Fibroblast of lung (primary cell): ENCODE data around the gene C12orf54. TPM values are rescaled to one million over a fixed set of nuclear protein-coding genes. Genes with fewer than 3 reads are reported as not detected.

Experiments
- DNase-seq, 2 donors: peaks; one replicate each; pipeline versions ENCODE4 v3.0.0 to v3.0.0-alpha.2; 2010; ENCODE audit warnings: low read depth in 2 of 2
- H2AFZ ChIP-seq: 2 replicates; pipeline ENCODE4 v1.5.1; 2012; ENCODE audit warnings: low read length, control low read depth, inconsistent platforms
- H3K27ac ChIP-seq: 2 replicates; pipeline ENCODE4 v1.5.1; 2011; ENCODE audit warnings: low read length, control low read depth; ENCODE audit not compliant: insufficient read depth
- H3K27me3 ChIP-seq: 2 replicates; pipeline ENCODE4 v1.5.1; 2011; ENCODE audit warnings: mild to moderate bottlenecking, low read length; ENCODE audit not compliant: control insufficient read depth, insufficient read depth
- H3K36me3 ChIP-seq: 2 replicates; pipeline ENCODE4 v1.5.1; 2011; ENCODE audit warnings: low read length; ENCODE audit not compliant: control insufficient read depth, insufficient read depth
- H3K4me1 ChIP-seq: 2 replicates; pipeline ENCODE4 v1.5.1; 2011; ENCODE audit warnings: low read length; ENCODE audit not compliant: control insufficient read depth, insufficient read depth; ENCODE audit errors: extremely low read depth
- H3K4me2 ChIP-seq: 2 replicates; pipeline ENCODE4 v1.5.1; 2011; ENCODE audit warnings: low read length, control low read depth; ENCODE audit not compliant: insufficient read depth; ENCODE audit errors: extremely low read depth
- H3K4me3 ChIP-seq, 4 experiments: fragments of 200-600 bp in 1 of 4; sonication (generic) in 1 of 4; replicated peaks in 1 of 4; 2 replicates each; pipeline ENCODE4 v1.5.1; 2011 to 2016; ENCODE audit warnings: low read length in 4 of 4, low read depth in 3 of 4, mild to moderate bottlenecking in 3 of 4, control low read depth in 2 of 4, inconsistent platforms in 1 of 4, mixed read lengths in 1 of 4; ENCODE audit not compliant: insufficient read depth in 1 of 4; ENCODE audit errors: control extremely low read depth in 1 of 4
- H3K79me2 ChIP-seq: 2 replicates; pipeline ENCODE4 v1.5.1; 2012; ENCODE audit warnings: mild to moderate bottlenecking, low read length, inconsistent platforms; ENCODE audit not compliant: control insufficient read depth, insufficient read depth
- H3K9ac ChIP-seq: 2 replicates; pipeline ENCODE4 v1.5.1; 2011; ENCODE audit warnings: mild to moderate bottlenecking, low read length, control low read depth; ENCODE audit not compliant: insufficient read depth
- H3K9me3 ChIP-seq: 2 replicates; pipeline ENCODE4 v1.5.1; 2012; ENCODE audit warnings: low read depth, low read length; ENCODE audit not compliant: control insufficient read depth, insufficient read depth
- H4K20me1 ChIP-seq: 2 replicates; pipeline ENCODE4 v1.5.1; 2011; ENCODE audit warnings: low read length; ENCODE audit not compliant: control insufficient read depth, insufficient read depth; ENCODE audit errors: extremely low read depth
- EZH2 ChIP-seq: IDR thresholded peaks from 2 replicates; pipeline ENCODE4 v1.5.1; 2012; ENCODE audit warnings: low read length, control low read depth, mild to moderate bottlenecking; ENCODE audit errors: missing control alignments
- polyA plus RNA-seq, 2 donors: library from polyadenylated mRNA; depleted of rRNA in 1 of 2; stranded (reverse) in 1 of 2; unstranded in 1 of 2; fragments of >200 nt; gene quantifications; 2 replicates each; pipeline ENCODE4 v1.2.1, GENCODE V29; 2011 to 2012; ENCODE audit warnings: missing spikeins in 1 of 2
- total RNA-seq: library from RNA; depleted of rRNA; stranded (reverse); fragments of >200 nt; gene quantifications from 2 replicates; pipeline ENCODE4 v1.2.1, GENCODE V29; 2014
- TF ChIP-seq, protein P1 (sequence below), 2 donors: IDR thresholded peaks in 1 of 2; conservative IDR thresholded peaks in 1 of 2; 1 replicate in 1 of 2; 2 replicates in 1 of 2; pipeline ENCODE4 v1.5.1; 2011 to 2012; ENCODE audit warnings: low read length in 2 of 2, control low read depth in 1 of 2, inconsistent platforms in 1 of 2, low read depth in 1 of 2, mild to moderate bottlenecking in 1 of 2

C12orf54 gene
- total and polyA plus RNA-seq, 2 donors (not counting 1 experiment from before 2014, with no cell fraction given) = not detected

DNA sequence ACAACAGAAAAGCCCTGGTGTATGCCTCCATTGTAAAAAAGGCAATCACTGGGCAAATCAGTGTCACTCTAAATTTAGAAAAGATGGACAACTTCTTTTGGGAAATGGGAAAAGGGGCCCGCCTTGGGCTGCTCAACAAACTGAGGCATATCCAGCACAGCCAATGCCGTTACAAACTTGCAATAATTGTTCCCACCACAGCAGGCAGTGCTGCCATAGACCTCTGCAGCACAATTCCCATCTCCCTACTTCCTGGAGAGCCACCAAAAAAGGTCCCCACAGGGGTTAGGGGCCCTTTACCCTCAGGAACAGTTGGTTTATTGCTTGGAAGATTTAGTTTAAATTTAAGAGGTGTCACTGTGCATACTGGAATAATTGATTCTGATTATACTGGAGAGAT lies 26.7 kb downstream of the C12orf54 start:
- H3K79me2 ChIP-seq = no peaks in the 10 kb centered on the region
- H3K36me3 ChIP-seq = no peaks in the 10 kb centered on the region
- no peak overlapping the region for H3K9ac ChIP-seq
- no peaks in the 10 kb centered on the region for H4K20me1 ChIP-seq
- H2AFZ ChIP-seq = no peak overlapping the region
- H3K4me2 ChIP-seq = no peak overlapping the region
- TF ChIP-seq EZH2 = no peak
- TF ChIP-seq, protein P1, sequence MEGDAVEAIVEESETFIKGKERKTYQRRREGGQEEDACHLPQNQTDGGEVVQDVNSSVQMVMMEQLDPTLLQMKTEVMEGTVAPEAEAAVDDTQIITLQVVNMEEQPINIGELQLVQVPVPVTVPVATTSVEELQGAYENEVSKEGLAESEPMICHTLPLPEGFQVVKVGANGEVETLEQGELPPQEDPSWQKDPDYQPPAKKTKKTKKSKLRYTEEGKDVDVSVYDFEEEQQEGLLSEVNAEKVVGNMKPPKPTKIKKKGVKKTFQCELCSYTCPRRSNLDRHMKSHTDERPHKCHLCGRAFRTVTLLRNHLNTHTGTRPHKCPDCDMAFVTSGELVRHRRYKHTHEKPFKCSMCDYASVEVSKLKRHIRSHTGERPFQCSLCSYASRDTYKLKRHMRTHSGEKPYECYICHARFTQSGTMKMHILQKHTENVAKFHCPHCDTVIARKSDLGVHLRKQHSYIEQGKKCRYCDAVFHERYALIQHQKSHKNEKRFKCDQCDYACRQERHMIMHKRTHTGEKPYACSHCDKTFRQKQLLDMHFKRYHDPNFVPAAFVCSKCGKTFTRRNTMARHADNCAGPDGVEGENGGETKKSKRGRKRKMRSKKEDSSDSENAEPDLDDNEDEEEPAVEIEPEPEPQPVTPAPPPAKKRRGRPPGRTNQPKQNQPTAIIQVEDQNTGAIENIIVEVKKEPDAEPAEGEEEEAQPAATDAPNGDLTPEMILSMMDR (conservative IDR thresholded peaks at IDR 0.05 in 1 of 2, IDR thresholded peaks at IDR 0.05 in 1 of 2; ENCODE audit: low read depth in 1 of 2, low read length in 2 of 2) = no peak
- no peaks in the 10 kb centered on the region for H3K4me1 ChIP-seq
- H3K27ac ChIP-seq = no peak overlapping the region
- H3K9me3 ChIP-seq = no peaks in the 10 kb centered on the region
- DNase-seq = no peak
- no peak overlapping the region for H3K4me3 ChIP-seq
- no peaks in the 10 kb centered on the region for H3K27me3 ChIP-seq

DNA sequence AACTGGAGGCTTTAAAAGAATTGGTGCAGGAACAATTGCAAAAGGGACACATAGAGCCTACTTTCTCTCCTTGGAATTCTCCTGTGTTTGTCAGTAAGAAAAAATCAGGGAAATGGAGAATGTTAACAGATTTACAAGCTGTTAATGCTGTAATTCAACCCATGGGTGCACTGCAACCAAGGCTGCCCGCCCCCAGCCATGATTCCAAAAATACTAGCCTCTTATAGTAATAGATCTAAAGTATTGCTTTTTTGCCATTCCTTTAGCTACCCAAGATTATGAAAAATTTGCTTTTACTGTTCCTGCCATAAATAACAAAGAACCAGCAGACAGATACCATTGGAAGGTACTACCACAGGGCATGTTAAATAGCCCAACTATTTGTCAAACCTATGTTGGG lies 27.8 kb downstream of the C12orf54 start:
- no peaks in the 10 kb centered on the region for H3K79me2 ChIP-seq
- no peak overlapping the region for H2AFZ ChIP-seq
- H3K4me2 ChIP-seq = no peak overlapping the region
- no peaks in the 10 kb centered on the region for H3K4me1 ChIP-seq
- H3K9me3 ChIP-seq = no peaks in the 10 kb centered on the region
- no peak overlapping the region for H3K27ac ChIP-seq
- H3K27me3 ChIP-seq = no peaks in the 10 kb centered on the region
- H3K4me3 ChIP-seq = no peak overlapping the region
- no peak overlapping the region for H3K9ac ChIP-seq
- no peaks in the 10 kb centered on the region for H3K36me3 ChIP-seq
- H4K20me1 ChIP-seq = no peaks in the 10 kb centered on the region
- no peak for DNase-seq
- TF ChIP-seq EZH2 = no peak
- TF ChIP-seq, protein P1 (conservative IDR thresholded peaks at IDR 0.05 in 1 of 2, IDR thresholded peaks at IDR 0.05 in 1 of 2; ENCODE audit: low read depth in 1 of 2, low read length in 2 of 2) = no peak

DNA sequence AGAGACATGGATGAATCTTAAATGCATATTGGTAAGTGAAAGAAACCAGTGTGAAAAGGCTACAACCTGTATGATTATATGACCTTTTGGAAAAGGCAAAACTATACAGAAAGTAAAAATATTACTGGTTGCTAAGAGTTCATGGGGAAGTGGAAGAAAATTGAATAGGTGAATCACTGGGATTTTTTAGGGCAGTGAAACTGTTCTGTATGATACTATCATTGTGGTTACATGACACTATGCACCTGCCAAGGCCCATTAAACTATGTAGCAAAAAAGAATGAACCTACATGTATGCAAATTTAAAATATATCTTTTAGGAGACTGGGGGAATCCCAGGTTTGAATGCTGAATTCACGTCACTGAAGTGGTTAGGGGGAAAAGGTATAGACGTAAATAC lies 30.6 kb downstream of the C12orf54 start:
- H3K4me3 ChIP-seq = no peak overlapping the region

More for the DNA sequence above, 30.6 kb downstream of the C12orf54 start:
- no peak for DNase-seq
- Histone ChIP-seq H3K9ac (no peak overlapping the region), H3K27me3 (no peaks in the 10 kb centered on the region), H4K20me1 (no peaks in the 10 kb centered on the region), H3K27ac (no peak overlapping the region), H2AFZ (no peak overlapping the region), H3K4me1 (no peaks in the 10 kb centered on the region), H3K79me2 (no peaks in the 10 kb centered on the region), H3K36me3 (no peaks in the 10 kb centered on the region), H3K4me2 (no peak overlapping the region), H3K9me3 (no peaks in the 10 kb centered on the region)
- TF ChIP-seq, protein P1 (conservative IDR thresholded peaks at IDR 0.05 in 1 of 2, IDR thresholded peaks at IDR 0.05 in 1 of 2; ENCODE audit: low read depth in 1 of 2, low read length in 2 of 2) = no peak
- TF ChIP-seq EZH2 = no peak
